ENCODE data around the gene UBE2N.
A peak's percentile ranks its signal among the peaks of the same experiment; 100 is the strongest.

The UBE2N gene

DNA sequence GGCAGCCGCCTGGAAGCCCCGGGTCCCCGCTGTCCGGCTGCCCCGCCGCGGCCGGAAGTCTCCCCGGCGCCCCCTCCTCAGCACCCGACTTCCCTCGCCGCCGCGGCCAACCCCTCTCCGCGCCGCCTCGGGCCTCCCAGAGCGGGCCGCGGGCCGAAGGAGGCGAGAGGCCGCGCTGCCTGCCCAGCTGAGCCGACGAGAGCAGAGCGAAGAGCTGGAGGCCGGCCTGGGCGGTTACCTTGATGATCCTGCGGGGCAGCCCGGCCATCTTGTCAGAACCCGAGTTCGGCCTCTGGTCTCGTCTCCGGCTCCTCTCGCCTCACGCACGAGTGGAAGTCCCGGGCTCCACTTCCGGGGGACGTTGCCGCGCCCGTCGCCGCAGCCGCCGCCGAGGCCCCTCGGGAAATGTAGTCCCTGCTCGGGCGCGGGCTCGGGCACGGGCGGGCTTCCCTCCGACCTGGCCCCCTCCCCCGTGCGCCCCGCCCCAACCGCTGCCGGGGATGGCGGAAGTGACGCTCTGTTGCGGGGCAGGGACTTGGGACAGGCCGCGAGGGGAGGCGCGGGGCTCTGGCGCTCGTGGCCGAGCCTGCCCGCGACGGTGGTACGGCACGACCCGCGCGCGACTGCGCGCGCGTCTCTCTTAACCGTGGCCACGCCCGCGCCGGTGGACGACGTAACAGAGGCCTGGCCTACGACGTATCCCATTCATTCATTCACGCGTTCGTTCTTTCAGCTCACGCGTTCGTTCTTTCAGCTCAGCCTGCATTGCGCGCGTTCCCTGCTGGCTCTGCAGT, at the start of gene UBE2N:
TSS of gene UBE2N (minus strand) at position 331 of the 794 bp plus-strand sequence. CDS start at position 268, 63 bp downstream.
- peak; percentile 92 for DNase-seq

DNA sequence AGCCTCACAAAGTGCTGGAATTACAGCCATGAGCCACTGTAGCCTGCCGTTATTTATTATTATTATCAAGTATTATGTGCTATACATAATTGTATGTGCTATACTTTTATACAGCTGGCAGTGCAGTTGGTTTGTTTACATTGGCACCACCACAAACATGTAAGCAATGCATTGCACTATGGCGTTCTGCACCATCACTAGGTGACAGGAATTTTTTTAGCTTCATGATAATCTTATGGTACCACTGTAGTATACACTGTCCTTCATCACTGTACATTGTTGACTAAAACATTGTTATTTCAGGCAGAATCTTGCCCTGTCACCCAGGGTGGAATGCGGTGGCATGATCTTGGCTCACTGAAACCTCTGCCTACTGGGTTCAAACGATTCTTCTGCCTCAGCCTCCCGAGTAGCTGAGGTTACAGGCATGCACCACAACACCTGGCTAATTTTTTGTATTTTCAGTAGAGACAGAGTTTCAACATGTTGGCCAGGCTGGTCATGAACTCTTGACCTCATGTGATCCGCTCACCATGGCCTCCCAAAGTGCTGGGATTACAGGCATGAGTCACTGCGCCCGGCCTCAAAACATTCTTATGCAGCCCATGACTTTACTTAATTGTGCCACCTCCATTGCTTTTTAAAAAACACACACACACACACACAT, 42.7 kb upstream of the UBE2N start:
- DNase-seq: no peak

GRCh38 chr12:93483151-93483807, 41.5 kb upstream of the UBE2N start:
- DNase-seq: no peak

- DNase-seq: no peak
Observed at GRCh38 chr12:93482721-93483120, 41.0 kb upstream of the UBE2N start.

DNA sequence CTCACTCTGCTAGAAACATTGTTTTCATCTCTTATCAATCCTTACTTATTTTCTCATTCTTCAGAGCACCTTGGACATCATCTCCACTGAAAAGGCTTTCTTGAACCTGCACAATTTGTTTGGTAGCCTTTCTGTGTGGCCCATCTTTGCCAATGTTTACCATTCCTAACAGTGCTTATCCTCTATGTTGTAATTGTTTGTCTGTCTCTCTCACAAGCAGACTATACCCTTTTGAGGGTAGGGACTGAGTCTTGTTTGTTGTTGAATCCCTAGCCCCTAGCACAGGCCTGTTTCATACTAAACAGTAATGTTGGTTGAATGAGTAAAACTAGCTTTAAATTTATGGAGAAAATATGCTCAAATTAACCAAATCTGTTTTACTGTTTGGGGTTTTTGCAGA, 34.8 kb upstream of the UBE2N start:
- DNase-seq: no peak

- DNase-seq: no peak
Observed at GRCh38 chr12:93469386-93469785, 27.6 kb upstream of the UBE2N start.

DNA sequence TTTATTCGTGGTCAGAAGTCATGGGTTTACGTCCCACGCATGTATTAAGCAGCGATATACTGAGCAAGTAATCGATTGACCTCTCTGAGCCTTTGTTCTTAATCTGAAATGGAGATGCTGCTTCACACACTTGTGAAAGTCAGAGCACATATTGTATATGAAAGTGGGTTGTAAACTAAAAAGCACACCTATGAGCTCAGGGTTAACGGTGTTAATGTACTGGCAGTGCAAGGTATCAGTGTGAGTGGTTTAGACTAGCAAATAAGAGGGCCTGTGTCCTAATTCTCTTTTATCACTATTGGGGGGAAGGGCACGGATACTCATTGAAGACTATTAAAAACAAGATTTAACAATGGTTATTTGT, 26.2 kb upstream of the UBE2N start:
- no peak for DNase-seq

GRCh38 chr12:93467351-93468007, 25.7 kb upstream of the UBE2N start, which contains the start of gene MRPL42:
Gene MRPL42, plus strand, starts transcription at chr12:93467514. Its CDS starts 1,772 bp downstream, at chr12:93469286.
- DNase-seq: peak; percentile 66

- DNase-seq: no peak
Observed at GRCh38 chr12:93466625-93467350, 25.0 kb upstream of the UBE2N start.

DNA sequence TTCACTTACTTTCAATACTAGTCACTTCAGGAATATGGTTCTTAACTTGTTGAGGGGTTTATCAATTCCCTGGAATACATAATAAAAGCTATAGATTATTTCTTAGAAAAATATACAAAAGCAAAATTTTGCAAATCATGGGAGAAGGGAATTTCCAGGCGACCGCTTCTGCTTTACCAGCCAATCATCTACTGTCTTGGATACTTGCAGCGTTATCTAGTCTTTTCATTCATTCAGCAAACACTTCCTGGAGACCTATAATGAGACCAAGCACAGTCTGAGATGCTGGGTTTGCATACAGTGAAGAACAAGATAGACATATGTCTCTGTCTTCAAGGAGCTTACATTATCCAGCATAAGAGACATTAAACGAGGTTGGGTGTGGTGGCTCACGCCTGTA, 24.1 kb upstream of the UBE2N start:
- no peak for DNase-seq

- DNase-seq: no peak
Observed at GRCh38 chr12:93461503-93461902, 19.8 kb upstream of the UBE2N start.

GRCh38 chr12:93460902-93461301, 19.2 kb upstream of the UBE2N start:
- DNase-seq: no peak

DNA sequence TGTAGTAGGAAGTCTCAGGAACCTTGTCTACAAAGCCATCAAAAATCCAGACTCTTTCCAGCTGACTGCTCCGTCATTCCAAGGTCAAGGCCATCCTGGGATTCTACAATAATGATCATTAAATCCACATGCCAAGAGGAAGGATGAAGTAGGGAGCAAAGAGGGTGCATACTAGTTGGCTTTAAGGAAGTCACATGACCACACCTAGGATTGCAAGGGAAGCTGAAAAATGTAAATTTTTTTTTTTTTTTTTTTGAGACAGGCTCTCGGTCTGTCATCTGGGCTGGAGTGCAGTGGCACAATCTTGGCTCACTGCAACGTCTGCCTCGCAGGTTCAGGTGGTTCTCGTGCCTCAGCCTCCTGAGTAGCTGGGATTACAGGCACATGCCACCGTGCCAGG, 18.3 kb upstream of the UBE2N start:
- DNase-seq: no peak

DNA sequence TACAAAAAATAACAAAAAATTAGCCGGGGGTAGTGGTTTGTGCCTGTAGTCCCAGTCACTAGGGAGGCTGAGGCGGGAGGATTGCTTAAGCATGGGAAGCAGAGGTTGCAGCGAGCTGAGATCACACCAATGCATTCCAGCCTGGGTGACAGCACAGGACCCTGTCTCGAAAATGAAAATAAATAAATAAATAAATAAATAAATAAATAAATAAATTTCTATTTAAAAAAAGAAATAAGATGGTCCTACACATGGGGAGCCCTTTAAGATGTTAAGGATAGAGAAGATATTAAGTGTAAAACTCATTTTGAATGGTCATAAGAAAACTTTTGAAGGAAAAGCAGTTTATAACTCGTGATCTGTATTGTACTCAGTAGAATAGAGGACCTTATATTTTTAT, 17.4 kb upstream of the UBE2N start:
- no peak for DNase-seq

- DNase-seq: no peak
Observed at GRCh38 chr12:93456077-93456476, 14.3 kb upstream of the UBE2N start.

GRCh38 chr12:93453633-93454032, 11.9 kb upstream of the UBE2N start:
- DNase-seq: no peak

- no peak for DNase-seq
Observed at GRCh38 chr12:93451423-93452158, 9.8 kb upstream of the UBE2N start.

- DNase-seq: no peak
Observed at GRCh38 chr12:93449277-93449676, 7.5 kb upstream of the UBE2N start.

DNA sequence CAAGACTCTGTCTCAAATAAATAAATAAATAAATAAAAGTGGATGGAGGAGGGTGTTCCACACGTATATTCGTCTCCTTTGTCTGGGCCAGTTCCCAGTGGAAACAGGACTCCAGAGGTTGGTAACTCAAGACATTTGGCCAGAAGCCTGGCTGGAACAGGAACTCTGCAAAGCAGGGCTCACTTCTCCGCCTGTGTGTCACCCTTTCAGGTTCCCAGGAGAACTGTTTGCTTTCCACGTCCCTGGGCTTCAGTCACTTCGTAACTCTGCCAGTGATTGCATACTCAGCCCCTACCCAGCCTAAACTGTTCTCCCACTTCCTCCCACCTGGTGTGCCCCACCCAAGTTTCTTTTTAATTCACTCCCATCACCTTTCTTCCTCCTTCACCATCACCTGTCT, 7.0 kb upstream of the UBE2N start:
- DNase-seq: no peak

- no peak for DNase-seq
Observed at GRCh38 chr12:93447555-93448290, 6.0 kb upstream of the UBE2N start.

DNA sequence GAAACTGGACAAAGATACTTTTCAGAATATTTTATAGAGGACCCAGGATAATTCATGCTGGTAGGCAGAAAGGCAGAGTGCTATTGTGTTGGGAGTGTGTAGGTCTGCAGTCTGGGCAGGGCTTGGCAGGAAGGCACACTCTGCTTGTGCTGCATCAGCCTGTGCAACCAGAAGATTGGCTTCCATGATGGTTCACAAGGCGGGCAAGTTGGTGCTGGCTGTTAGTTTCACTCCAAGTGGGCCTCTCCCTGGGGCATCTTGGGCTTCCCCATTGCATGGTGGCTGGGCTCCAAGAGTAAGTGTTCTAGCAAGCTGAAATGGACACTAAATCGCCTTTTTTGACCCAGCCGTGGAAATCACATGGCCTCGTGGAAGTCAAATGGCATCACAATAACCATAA, 1.8 kb upstream of the UBE2N start:
- DNase-seq: no peak
